ENCODE data around the gene CNN1.
"Not testable (repeated sequence)": the region's sequence is repeated elsewhere in the genome, so short reads cannot be mapped to it uniquely, and the experiment has no call there.

CNN1 gene

DNA sequence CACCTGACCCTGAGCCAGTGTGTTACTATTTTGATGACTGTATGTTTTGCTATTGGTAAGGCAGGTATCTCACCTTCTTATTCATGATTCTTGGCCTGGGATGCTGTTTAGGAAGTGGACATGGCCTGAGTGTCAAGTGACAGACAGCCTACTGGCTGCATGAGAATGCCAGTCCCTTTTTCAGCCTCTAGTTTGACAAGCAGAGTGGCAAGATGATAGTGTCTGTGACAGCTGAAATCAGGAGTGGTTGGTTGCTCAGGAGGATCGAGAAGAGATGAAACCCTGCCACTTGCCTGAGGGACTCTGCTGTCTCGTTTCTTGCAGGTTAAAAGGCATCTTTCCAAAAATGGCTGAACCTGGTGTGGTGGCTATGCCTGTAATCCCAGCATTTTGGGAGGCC lies 27.5 kb downstream of the CNN1 start:
- no peak for DNase-seq

GRCh38 chr19:11570039-11570462 lies 31.4 kb downstream of the CNN1 start:
- peak; percentile 41 for DNase-seq

DNA sequence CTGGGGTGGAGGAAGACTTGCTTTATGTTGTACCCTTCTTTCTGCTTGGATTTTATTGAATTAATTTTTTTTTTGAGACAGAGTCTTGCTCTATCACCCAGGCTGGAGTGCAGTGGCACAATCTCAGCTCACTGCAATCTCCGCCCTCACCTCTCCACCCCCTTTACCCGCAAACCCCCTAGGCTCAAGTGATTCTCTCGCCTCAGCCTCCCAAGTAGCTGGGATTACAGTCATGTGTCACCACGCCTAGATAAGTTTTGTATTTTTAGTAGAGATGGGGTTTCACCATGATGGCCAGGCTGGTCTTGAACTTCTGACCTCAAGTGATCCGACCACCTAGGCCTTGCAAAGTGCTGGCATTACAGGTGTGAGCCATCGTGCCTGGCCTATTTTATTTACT lies 34.7 kb downstream of the CNN1 start:
- DNase-seq: not testable (repeated sequence)

GRCh38 chr19:11573763-11574162 lies 35.1 kb downstream of the CNN1 start:
- not testable (repeated sequence) for DNase-seq

DNA sequence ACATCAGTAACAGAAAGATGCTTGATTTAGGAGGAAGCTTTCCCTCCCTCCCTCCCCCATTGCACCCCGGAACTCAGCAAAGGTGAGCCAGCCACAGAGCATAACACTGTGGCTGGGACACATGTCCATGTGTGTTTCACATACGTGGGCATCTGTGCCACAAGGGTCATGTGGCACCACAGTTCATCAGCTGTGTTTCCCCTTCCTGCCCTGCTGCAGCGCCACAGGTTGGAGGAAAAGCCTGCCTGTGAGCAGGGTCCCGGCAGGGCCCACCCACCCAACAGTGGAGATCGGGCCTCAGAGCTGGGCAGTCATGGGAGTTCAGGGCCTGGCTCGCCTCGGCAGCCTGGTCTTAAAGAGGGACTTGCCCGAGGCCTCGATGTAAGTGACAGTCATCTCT lies 36.0 kb downstream of the CNN1 start:
- no peak for DNase-seq

GRCh38 chr19:11576227-11576626 lies 37.6 kb downstream of the CNN1 start:
- DNase-seq: peak; percentile 47

DNA sequence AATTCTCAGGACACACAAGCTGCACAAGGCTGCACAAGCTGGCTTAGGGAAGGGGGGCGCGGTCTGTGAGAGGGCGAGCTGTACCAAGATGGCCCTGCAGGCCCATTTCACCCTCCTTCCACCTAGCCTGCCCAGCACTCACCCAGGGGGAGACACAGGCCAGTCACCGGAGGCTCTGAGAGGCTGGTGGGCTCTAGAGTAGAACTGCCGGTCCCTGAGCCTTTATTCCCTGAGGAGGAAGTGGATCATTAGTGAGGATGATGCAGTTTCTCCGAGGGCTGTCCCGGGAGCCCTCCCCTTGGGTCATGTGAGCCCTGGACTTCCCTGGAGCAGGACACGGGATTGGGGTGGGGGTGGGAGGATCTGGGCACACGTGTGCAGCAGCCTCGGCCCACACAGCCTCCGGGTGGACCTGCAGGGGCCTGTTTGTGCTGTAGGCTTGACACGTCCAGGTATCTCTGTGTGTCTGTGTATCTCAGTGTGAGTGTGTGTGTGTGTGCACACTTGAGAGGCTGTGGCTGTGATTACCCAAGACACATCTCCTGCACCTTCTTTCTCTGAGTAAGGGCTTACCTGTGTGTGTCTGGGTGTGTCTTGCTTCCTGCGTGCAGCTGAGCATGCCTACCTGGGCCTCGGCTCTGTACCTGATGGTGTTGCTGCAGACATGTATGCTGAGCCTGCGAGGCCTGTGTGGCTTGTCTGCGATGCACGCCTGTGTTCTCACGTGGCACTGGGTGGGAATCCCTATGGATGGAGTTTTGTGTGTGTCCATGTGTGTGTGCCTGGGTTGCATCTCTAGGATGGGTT lies 39.0 kb downstream of the CNN1 start, which contains the start of gene ACP5:
Gene ACP5 (minus strand): TSS at position 195 of the 807 bp plus-strand sequence. CDS start 328 bp downstream, outside the sequence.
- DNase-seq: peak; percentile 75

DNA sequence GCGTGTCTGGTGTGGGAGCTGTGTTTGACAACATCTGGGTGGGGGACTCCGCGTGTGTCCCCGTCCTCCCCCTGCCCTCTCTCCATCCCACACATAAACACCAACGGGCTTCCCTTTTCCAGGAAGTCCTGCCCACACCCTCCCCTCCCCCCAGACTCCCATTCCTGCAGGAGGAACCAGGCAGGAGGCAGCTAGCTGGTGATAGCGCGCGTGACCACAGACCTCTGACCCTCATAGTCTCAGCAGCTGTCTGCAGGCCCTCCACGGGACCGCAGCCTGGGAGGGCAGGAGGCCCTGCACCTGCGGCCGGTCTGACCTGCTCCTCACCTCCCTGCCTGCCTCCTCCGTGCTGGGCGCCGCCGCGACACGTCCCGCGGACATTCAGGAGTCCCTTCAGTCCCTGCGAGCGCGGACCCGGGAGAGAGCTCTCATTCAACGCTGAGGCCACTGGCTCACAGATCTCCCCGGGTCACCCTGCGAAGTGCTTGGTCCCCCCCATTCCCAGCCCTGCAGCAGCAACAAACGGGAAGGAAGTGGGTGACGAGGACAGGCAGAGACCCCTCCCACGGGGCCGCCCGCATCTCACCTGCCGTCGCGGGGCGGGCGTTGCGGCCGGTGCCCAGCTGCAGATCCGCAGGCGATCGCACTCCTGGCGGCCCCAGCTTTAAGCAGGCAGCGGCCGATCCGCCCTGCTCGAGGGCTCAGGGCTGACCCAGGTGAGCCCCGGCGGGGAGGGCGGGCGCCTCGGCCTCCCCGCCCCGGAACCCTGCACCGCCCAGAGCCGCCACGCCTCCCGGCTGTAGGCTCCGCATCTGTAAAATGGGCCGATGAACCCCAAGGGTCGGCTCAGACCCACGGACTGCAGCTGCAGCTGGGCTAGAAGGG lies 39.8 kb downstream of the CNN1 start:
- DNase-seq: peak; percentile 77

GRCh38 chr19:11580116-11580515 lies 41.5 kb downstream of the CNN1 start:
- peak; percentile 62 for DNase-seq

- peak; percentile 91 for DNase-seq
Observed at GRCh38 chr19:11581740-11582139, 43.1 kb downstream of the CNN1 start.

DNA sequence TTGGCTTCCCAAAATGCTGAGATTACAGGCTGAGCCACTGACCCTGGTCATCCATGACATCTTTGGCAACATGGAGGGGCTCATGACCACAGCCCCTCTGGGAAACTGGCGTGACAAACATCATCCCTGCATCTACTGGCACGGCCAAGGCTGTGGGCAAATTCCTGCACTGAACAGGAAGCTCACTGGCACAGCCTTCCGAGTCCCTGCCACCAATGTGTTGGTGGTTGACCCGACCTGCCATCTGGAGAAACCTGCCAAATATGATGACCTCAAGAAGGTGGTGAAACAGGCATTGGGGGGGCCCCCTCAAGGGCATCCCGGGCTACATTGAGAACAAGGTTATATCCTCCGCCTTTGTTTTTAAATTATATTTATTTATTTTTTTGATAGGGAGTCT lies 47.7 kb downstream of the CNN1 start:
- DNase-seq: no peak

DNA sequence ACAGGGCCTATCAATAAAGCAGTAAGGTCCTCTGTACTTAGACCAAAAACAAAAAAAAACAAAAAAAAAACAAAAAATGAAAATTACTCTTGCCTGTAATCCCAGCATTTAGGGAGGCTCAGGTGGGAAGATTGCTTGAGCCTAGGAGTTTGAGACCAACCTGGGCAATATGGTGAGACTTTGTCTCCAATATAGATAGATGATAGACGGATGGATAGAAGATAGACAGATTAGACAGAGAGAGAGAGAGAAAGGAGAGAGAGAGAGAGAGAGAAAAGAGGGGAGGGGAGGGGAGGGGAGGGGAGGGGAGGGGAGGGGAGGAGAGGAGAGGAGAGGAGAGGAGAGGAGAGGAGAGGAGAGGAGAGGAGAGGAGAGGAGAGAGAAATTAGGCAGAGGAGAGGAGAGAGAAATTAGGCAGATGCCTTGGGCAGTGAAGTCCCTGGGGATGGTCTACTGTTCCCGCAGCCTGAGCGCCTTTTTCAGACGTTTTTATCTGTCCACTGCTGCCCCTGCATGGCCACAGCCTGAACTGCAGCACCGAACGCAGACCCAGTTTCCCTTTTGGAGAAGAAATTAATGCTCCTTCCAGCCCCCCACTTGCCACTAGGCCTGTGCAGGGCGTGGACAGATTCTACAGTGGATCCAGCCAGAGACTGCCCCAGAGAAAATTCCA lies 48.8 kb downstream of the CNN1 start:
- DNase-seq: peak; percentile 80

GRCh38 chr19:11587975-11588631 lies 49.5 kb downstream of the CNN1 start:
- DNase-seq: no peak

- DNase-seq: no peak
Observed at GRCh38 chr19:11594084-11594483, 55.4 kb downstream of the CNN1 start.

- no peak for DNase-seq
Observed at GRCh38 chr19:11596156-11596555, 57.5 kb downstream of the CNN1 start.

- DNase-seq: peak; percentile 99
Observed at GRCh38 chr19:11597202-11598102, 58.8 kb downstream of the CNN1 start, which contains the start of gene ZNF627. ZNF627 (plus strand) TSS chr19:11597483; CDS start chr19:11597628, 145 bp downstream.

- no peak for DNase-seq
Observed at GRCh38 chr19:11598103-11598483, 59.4 kb downstream of the CNN1 start.

DNA sequence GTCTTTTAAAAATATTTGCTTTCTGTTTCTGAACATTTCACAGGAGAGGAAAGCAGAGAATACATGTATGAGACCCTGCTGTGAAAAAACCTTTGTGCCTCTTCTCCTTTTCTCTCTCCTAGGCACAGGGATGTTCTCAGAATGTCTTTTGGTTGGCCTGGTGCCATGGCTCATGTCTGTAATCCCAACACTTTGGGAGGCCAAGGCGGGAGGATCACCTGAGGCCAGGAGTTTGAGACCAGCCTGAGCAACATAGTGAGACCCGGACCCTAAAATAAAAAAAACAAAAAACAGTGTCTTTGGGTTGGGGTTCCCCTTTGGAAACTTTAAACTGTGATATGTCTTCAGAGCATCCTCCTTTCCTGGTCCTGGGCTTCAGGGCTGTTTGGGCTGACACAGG lies 60.1 kb downstream of the CNN1 start:
- DNase-seq: no peak

DNA sequence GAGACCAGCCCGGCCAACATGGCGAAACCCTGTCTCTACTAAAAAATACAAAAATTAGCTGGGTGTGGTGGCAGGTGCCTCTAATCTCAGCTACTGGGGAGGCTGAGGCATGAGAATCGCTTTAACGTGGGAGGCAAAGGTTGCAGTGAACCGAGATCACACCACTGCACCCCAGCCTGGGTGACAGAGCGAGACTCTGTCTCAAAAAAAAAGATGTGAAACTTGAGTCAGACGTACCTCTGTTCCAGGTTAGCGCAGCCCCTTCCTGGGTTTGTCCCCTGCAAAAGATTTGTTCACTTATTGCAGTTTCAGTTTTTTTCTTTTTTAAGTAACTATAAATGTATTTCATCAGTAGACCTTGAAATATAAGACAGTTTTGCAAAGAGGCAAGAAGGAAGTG lies 61.1 kb downstream of the CNN1 start:
- not testable (repeated sequence) for DNase-seq
